NCI-H1105 treated with DMSO at 0.1 percent for 48 hours (cell line): ENCODE measurements around the gene H2BK1.

ENCODE experiments used
- DNase-seq: peaks from one replicate; lab custom pipeline; 2025; lab: John Stamatoyannopoulos, UW

Gene H2BK1

GRCh38 chr7:151210087-151210854, at the start of gene H2BK1:
H2BK1 (minus strand) TSS chr7:151210488; CDS start chr7:151210318, 170 bp downstream.
- DNase-seq: no peak

- DNase-seq: no peak
These were observed 47.7 kb upstream of the H2BK1 start for GRCh38 chr7:151257990-151258389.

DNA sequence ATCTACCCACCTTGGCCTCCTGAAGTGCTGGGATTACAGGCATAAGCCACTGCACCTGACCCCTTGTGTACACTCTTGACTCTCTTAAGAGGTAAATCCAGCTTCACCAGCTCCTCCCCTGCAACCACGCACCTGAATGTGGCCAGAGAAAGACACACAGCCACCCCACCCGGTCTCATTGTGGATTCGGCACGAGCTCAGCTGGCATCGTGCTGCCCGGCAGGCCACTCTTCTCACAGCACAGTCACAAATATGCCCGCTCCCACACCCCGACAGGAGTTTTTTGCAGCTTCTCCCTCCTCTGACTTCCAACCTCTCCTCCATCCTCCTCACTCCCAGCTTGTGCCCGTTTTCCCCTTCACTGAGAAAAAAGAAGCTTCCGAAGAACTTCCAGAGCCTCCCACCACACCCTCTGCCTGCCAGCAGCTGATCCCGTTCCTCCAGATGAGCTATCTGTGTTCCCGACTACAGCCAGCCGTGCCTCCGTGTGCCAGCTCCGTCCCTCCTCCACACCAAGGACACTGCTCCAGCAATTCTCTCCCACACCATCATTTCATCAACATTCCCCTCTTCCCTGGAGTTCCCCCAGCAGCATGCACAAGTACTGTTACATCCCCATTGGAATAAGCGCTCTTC, 46.2 kb upstream of the H2BK1 start:
- no peak for DNase-seq

DNA sequence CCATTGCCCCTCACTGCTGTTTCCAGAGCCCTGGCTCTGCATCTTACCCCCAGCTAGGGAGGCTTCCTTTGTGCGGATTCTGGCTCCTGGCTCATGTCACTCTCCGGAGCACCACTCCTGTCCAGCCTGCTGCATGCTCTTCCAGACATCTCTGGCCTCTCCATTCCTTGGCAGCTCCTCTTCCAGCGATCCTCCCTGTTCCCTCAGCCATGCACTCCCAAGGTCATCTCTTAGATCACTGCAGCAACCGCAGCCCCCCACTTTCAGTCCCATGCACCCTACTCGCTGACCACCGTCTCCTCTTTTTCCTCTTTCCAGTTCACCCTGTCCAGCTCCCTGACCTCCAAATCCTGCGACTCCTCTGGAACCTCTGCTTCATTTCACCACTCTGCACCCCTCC, 45.1 kb upstream of the H2BK1 start:
- no peak for DNase-seq

GRCh38 chr7:151254851-151255250, 44.6 kb upstream of the H2BK1 start:
- no peak for DNase-seq

DNA sequence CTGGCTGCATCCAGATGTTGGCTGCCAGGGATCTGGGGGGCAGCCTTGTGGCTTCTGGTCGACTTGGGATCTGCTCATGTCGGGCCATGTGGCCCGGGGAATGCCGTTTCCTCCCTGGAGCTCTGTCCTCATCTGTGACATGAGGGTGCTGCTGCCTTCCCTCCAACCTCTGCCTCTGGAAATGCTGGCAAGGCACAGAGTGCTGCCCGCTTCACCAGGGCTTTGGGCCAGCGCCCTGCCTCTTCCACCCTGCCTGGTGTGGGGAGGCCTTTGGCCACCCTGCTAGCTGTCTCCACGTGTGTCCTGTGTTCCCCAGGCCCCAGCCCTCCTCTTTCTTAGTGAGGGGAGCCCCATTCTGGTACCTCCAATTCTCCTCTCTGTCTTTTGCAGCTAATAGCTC, 44.0 kb upstream of the H2BK1 start:
- no peak for DNase-seq

DNA sequence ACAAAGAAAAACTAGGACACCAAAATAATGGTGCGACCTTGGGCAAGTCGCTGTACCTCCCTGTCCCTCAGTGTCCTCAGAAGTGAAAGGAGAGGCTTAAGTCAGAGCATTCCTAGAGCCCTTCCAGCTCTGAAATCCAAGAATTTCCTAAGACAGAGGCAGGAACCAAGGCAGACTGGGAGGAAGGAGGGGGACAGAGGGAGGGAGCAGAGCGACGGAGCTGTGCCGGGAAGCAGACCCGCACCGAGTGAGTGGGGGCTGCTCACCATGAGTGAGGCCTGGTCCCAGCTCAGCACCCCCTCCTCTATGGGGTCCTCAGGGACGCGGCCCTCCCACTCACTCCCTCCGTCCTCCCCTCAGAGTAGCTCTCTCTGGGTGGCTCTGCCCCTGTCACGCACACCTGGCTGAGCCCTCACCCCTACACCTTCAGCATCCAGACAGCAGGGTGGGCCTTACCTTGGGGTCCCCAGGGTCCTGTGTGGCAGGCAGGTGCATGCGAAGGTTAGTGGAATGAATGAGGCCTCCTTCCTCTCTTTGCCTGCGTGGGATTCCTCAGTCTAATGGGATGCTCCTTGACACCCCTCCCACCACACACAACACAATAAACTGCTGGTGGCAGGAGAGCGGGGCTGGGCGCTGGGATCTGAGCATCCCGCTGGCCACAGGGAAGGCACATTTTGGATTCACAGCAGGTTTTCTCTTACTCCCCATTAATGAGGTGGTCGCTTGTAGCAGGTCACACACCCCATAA, 42.8 kb upstream of the H2BK1 start:
- no peak for DNase-seq

DNA sequence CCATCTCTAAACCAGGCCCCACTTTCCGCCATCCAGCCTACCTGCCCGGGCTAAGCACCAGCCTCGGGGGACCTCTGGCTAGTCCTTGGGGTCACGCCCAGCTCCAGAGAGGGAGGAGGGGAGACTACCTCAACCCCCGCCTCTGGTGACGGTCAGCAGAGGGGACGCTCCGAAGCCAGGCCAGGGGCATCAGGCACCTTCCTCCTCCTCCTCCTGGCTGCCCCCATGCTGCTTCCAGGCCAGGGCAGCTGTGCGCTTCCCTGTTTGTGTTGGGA, 42.2 kb upstream of the H2BK1 start:
- no peak for DNase-seq

DNA sequence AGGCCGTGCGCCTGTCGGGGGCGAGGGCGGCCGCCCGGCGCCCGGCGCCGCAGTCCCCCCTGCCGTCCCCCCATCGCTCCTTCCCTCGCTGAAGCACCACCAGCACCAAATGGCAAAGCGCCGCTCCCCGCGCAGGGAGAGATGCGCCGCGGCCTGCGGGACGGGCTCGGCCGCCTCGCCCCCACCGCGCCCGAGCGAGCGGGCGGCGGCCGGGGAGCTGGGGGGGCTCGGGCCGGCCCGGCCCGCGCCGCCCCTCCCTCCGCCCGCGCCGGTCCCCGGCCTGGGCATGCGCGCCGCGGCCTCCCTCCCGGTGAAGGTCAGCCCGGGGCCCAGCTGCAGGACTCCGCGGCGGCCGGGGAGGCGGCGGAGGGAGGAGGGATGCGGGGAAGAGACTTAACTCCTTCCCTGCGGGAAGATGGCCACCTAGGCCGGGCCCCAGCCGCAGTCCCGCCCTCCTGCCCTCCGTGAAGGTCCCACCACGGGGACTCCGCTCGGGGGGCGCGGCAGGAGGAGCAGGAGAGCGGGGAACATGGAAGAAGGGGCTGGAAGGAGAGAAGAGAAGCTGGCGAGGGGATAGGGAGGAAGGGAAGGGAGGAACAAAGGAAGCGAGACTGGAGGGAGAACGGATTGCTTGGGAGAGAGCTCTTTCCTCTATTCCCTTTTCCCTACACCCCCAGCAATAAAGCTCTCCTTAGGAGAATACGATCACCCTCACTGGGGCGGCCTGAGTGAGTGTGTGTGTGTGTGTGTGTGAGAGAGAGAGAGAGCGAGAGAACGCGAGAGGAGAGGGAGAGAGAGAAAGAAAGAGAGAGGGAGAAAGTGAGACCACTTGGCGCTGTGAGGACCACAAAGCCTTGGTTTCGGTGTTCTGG, 41.6 kb upstream of the H2BK1 start:
- DNase-seq: peak; percentile 60

GRCh38 chr7:151251328-151251688, 41.0 kb upstream of the H2BK1 start:
- DNase-seq: peak; percentile 23

GRCh38 chr7:151250181-151251132, 40.2 kb upstream of the H2BK1 start:
- DNase-seq: no peak

DNA sequence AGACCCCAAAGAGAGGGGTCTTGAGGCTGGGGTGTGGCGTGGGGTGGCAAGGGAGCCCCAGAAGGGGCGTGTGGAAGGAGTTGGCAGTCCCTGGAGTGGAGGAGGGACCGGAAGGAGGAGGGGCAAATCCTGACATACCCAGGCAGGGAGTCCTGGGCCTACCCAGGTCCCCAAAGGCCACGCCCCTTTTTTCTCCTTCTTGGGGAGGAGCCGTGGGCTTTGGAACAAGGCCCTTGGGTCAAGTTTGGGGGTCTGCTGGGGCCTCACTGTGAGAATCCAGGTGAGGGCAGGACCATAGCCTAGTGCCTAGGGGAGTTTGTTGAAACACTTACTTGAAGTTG, 39.4 kb upstream of the H2BK1 start:
- DNase-seq: no peak

- DNase-seq: peak; percentile 20
These were observed 38.9 kb upstream of the H2BK1 start for GRCh38 chr7:151249034-151249731.

DNA sequence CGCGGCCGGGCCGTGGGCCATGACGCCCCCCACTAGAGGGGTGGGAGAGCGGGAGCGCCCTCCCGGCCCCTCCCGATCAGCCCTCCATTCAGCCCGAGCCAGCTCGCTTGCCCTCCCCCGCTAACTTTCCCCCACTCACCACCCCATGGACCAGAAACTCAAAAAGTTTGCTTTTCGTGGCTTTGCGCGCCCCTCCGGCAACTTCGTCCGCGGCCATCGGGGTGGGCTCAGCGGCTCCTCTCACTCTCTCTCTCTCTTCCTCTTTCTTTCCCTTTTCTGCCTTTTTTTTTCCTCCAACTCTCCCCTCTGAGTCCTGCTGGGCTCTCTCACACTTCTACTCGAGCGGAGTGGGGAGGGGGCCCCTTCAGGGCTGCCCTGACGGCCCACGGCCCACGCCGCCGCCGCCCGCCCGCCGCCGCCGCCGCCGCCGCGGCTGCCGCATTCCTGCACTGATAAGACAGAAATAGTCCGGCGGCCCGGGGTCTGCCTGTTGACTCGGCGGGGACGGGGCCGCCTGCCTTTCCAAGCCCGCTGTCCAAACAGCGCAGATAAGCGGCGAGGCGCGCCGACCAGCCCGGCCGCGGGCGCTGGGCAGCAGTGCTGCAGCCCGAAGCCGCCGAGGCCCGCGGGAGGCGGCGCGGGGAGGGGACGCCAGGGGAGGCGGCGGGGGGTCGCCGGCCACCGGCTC, 38.2 kb upstream of the H2BK1 start, which contains the start of gene SMARCD3:
TSS of gene SMARCD3 (minus strand) at position 349 of the 688 bp plus-strand sequence. CDS start at position 217, 132 bp downstream.
- peak; percentile 30 for DNase-seq

GRCh38 chr7:151247611-151248345, 37.5 kb upstream of the H2BK1 start:
- DNase-seq: peak; percentile 1

- DNase-seq: no peak
These were observed 36.7 kb upstream of the H2BK1 start for GRCh38 chr7:151246851-151247580.

DNA sequence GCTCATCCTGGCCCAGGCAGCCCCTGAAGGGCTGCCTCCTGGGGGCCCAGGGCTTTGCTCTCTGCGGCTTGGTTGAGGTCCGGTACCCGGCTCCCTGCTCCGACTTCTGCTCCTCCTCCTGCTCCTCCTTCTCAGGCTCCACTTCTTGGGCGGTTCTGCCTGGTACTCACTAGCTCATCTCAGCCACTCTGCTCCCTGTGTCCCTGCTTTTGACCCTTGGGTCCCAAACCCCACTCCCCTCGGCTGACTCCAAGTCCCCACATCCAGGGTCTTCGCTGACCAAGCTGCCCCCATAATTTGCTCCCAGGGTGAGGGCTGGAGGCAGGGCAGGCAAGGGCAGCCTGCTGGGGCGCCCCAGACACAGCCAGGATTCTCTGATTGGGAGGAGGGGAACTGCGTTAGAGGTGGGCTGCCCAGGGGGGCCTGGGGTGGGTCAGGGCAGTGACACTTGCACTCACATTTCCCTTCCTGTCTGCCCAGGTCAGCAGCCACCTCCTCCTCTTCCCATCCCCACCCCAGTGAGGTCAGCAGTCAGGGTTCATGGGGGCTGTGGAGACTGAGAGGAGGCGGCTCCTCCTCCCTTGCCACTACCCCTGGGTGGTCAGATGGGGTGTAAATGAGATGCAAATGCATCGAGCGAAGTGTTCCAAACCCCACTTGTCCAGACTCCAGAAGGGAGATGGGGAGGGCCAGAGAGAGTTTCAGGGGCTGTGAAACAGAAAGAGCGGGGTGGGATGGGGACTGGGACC, 36.0 kb upstream of the H2BK1 start:
- DNase-seq: no peak
